ENCODE data around the gene DCLK1. TPM values are rescaled to one million over a fixed set of nuclear protein-coding genes. Genes with fewer than 3 reads are reported as not detected.

DCLK1 gene
- total RNA-seq, 1 experiment from 2014 or later, result 3.1 TPM

GRCh38 chr13:35954207-35954560, 177.0 kb downstream of the DCLK1 start:
- no peak for DNase-seq (ENCODE audit: low read depth)

DNA sequence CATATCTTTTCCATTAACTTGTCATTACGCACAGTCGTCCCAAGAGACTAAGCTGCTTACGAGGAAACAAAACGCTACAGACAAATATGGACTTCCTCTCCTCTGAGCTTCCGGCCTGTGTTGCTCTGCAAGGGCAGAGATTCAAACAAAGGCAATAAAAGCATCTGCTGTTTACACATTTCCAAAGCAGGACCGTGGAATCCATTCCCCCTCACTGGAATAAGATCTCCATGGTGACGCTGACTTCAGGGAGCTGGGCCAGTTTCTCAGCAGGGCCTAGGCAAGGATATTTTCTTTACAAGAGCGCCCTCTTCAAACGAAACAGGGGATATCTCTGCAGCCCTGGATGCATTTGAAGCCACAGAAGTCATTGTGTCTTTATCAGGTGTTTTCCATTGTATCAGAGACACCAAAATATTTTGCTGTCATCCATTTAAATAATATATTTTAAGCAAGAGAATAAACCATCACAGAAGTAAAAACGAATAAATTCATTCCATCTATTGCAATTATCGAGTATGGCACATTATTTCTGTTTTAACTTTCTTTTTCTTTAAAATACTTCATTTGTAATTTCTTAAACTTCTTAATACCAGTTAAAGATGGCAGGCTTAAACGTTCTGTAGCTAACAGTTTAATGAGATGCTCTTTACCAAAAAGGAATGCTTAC, 177.5 kb downstream of the DCLK1 start:
- DNase-seq (ENCODE audit: low read depth), result peak; percentile 84

GRCh38 chr13:35947315-35947714, 183.9 kb downstream of the DCLK1 start:
- no peak for DNase-seq (ENCODE audit: low read depth)

DNA sequence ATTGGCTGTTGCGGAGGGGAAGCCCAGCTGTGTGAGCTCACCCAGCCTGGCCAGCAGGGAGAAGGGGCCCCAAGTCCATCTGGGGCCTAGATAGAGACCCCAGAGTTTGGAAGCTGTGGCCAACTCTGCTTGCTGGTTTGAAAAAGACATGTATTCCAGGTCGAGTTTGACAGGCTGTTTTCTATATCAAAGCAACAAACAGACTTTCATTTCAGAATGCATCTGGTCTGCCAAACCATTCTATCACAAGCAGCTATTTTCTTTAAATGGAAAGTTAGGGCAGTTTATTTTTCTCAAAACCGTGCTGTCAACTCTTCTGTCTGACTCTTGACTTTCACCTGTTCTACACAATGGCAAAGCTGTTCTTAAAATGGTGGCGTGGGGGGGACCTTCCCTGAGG, 185.8 kb downstream of the DCLK1 start:
- DNase-seq (ENCODE audit: low read depth), result no peak

DNA sequence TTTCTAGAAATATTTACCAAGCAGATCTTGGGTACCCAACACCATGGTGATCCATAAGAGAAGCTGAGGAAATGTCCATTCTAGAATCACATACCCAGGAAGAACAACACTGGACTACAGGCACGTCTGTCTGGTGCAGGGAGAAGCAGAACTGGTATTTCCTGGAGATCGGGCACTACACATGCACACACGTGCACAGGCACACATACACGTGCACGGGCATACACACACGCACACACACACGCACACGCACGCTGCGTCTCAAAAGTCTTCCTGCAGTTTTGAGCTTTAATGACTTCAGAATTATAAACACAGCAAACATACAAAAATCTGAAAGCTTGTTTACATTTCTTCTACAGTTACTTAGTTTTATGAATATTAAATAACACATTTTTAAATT, 189.8 kb downstream of the DCLK1 start:
- DNase-seq (ENCODE audit: low read depth), result no peak

- DNase-seq (ENCODE audit: low read depth), result no peak
Observed at GRCh38 chr13:35940734-35941133, 190.4 kb downstream of the DCLK1 start.

GRCh38 chr13:35936246-35936978, 194.8 kb downstream of the DCLK1 start:
- DNase-seq (ENCODE audit: low read depth), result no peak

DNA sequence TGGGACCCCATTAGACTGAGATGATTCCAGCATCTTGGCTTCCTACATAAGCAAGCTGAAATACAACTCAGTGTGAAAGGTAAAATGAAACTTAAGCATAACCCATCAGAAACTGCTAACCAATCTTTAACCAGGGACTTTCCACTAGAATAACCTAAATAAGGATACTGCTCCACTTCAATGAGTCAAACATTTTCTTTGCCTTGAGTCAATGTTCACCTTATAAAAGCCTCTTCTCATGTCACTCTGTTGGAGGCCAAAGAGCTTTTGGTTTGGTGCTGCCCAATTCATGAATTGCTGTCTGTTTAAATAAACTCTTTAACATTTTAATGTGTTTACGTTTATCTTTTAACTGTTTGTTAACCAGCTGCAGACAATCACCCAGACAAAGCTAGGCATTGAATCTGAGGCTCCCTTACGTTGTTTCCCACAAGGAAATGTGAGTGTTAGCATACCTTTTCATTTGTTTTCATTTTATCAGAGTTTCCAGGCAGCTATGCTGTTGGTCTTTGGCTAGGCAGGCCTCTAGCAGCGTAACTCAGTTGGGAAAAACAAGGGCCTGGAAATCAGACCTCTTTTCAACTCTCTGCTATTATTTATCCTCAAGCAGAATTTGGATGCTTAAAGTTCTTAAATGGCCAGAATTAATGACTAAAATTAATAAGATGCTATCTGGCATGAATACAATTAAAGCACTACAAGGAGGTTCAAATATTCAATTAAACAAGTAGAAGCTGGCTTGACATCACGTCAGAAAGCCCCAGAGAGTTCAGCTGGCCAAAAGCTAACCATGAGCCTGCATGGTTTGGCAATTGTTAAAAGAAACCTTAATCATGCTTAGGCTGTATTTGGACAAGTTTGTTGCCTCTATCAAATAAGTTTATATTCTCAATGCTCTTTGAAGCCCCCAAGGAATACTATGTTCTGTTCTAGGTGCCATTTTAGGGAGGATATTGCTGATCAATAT, 200.2 kb downstream of the DCLK1 start:
- DNase-seq (ENCODE audit: low read depth), result no peak

- DNase-seq (ENCODE audit: low read depth), result peak; percentile 80
Observed at GRCh38 chr13:35927567-35928021, 203.6 kb downstream of the DCLK1 start.

GRCh38 chr13:35926859-35927530, 204.2 kb downstream of the DCLK1 start:
- DNase-seq (ENCODE audit: low read depth), result peak; percentile 34

DNA sequence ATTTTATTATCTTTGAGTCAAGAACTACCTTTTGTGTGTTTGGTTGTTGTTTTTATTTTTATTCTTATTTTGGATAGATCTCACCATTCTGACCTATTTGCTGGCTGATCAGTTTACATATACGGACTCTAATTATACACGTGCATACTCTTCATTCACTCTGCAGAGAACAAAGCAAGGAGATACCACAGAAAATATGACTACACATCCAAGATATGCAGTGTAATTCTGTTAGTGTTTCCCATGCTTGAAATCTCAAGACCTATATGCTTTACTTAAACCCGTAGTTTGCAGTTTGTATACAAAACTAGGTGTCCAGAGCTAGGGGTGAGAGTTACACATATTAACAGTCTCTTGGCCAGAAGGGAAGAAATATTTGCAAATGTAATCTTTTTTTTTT, 205.5 kb downstream of the DCLK1 start:
- DNase-seq (ENCODE audit: low read depth), result no peak

DNA sequence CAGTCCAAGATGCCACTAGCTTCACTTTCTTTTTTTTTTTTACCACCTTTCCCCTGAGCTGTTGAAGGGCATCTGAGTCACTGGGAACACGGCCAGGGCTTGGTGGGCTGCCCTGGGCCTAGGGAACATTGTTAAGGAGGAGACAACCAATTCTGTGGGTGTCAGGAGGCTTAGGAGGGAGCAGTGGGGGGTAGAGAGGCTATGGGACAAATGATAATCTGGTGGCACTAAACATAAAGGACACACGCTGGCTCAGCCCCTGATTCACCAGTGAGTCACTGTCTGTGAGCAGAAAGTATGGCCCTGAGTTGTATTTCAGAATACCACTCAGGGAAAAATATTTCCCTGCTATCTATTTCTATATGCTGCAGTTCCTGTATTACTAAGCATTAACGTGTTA, 207.8 kb downstream of the DCLK1 start:
- DNase-seq (ENCODE audit: low read depth), result peak; percentile 60

DNA sequence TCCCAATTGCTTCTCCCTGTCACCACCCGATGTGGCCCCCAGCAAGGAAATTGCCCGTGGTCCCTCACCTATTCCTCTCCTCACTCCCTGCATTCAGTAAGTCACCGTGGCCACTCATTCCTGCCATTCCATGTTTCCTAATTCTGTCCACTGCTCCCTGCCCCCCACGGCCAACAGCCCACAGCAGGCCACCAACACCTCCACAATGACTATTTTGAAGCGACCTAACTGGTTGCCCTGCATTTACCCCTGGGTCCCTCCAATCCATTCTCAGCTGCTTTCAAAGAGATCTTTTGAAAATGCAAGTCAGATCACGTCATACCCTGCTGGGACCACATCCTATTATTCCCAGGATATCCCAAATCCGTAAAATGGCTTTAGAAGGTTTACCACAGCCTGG, 210.4 kb downstream of the DCLK1 start:
- DNase-seq (ENCODE audit: low read depth), result no peak

- peak; percentile 3 for DNase-seq (ENCODE audit: low read depth)
Observed at GRCh38 chr13:35917942-35918645, 213.1 kb downstream of the DCLK1 start.

DNA sequence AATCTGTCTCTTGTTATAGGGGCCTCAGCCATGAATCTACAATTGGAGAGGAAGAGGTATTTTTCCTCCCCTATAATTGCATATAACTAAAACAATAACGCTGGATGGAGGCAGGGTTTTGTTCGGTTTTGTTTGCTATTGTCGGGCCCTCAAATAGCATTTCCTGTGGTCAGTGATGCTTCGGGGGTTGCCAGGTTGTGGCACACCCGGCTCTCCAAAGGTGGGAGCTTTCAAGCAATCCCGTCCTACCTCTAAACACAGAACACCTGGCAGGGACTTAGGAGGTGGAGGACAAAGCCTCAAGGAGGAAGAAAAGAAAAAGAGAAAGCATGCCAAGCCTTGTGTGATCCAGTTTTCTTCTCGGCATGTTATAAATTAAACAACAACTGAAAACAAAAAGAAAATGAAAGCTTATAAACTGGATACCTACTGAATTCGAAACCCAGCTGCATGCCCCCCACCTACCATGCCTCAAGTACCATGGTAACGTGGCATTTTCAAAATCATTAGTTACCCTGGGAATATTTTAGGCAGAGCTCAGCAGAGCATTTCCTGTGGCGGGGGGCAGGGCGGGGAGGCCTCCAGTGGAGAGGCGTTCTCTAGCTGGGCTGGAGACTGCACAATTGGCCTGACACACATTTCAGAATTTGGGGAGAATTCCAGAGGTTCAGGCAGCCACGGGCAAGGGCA, 213.8 kb downstream of the DCLK1 start:
- DNase-seq (ENCODE audit: low read depth), result peak; percentile 9

DNA sequence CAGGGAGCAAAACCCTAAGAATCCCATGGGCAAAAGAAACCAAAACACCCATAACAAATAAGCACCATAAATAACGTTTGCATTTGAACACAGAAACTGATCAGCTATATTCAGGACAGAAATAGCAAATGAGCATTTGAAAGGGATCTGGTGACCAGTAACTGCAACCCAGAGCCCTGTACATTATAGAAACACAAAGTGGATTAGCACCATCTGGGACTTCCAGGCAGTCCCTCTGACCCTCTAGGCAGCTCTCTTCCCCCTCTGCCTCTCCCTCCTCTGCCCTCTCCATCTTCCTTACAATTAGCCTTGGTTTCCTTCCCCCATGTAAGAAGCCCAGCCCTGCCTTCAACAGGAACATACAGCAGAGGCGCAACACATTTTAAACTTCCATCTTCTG, 215.0 kb downstream of the DCLK1 start:
- no peak for DNase-seq (ENCODE audit: low read depth)

- DNase-seq (ENCODE audit: low read depth), result no peak
Observed at GRCh38 chr13:35914662-35915061, 216.5 kb downstream of the DCLK1 start.

- no peak for DNase-seq (ENCODE audit: low read depth)
Observed at GRCh38 chr13:35912841-35913240, 218.3 kb downstream of the DCLK1 start.

DNA sequence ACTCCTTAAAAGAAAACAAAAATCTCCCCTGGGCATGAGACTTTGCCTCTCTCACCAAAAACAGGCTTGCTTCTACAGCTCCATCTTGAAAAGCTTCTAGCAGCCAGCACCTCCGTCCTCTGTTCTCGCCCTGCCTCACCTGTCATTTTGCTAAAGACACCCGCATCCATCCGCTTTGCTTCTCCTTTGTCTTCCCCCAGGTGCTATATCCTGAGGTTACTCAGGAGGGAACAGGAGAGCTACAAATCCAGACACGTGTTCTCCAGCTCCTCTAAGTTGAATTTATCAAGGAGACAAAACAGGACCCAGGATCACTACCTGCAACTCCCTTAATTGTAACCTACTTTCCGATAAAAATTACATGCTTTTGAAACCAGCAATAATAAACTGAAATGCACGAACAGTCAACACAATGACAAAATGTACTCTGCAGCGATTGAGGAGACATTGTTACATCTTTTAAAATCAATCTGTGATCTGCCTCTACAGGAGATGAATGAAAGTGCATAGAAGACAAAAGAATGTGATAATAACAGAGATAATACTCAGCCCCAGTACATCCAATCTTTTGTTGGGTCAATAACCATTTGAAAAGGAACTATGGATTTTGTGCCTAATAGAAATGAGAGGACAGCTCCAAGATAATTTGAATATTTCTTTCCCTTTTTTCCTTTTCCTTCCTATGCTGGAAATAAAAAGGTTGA, 221.2 kb downstream of the DCLK1 start:
- no peak for DNase-seq (ENCODE audit: low read depth)

GRCh38 chr13:35909091-35909490, 222.1 kb downstream of the DCLK1 start:
- DNase-seq (ENCODE audit: low read depth), result no peak
